ENCODE measurements around the gene TFRC.
"Not testable (repeated sequence)": the region's sequence is repeated elsewhere in the genome, so short reads cannot be mapped to it uniquely, and the experiment has no call there.

The TFRC gene

DNA sequence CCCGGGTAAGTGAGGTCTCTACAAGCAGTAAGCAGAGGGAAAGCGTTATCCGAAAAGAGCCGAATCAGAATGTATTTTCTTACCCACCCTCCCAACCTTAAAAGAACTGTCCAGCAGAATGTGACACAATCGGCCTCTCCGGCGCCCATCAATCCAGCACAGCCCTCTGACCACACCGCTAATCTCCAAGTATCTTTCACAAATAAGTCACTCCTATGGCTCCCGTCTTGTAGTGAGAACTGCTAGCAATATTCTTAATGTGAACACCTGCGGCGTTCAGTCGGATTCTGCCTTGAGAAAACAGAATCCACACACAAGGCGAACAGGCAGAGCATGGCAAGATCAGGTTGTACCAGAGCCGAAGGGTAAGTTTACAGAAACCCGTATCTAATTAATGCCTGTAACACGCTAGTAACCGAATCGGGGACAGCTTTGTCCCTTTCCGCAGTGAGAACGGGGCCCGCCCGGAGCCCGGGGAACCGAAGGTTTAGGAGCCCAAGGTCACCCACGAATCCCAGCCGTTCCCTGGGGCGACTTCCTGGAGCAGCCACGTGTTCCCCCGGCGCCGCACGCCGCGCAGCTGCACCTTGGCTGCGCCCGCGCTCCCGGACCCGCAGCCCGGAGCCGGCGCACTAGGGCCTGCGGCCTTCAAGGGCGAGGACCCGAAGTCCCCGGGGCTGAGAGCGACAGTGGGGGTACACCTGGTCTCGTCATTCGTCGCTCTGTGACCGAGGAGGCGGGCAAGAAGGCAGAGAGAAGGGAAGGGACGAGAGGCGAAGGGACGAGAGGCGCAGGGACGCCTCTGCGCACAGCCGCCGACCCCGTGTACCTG is 672 bp downstream of the TFRC start:
- no peak for FAIRE-seq

GRCh38 chr3:196080101-196080846 is 1.6 kb downstream of the TFRC start:
- FAIRE-seq = not testable (repeated sequence)

- no peak for FAIRE-seq
Observed at GRCh38 chr3:196079682-196080081, 2.2 kb downstream of the TFRC start.

GRCh38 chr3:196075013-196075412 is 6.9 kb downstream of the TFRC start:
- FAIRE-seq = no peak

DNA sequence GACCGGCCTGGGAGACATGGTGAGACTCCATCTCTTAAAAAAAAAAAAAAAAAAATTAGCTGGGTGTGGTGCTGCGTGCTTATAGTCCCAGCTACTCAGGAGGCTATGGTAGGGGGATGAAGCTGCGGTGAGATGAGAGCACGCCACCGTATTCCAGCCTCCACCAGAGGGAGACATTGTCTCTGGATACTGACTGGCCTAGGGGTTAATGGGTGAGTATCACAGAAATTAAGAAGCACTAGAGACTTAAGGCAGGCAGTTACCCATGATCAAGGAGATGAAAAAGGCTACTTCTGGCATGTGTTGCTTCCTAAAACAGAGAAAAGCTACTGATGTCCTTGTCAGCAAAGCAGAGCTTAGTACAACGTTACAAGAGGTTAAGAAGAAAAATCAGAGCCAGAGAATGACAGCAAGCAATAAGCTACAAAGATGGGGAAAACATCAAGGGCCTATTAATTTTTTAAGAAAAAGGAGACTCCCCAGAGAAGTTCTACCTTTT is 8.6 kb downstream of the TFRC start:
- peak; percentile 30 for FAIRE-seq

GRCh38 chr3:196072313-196072712 is 9.6 kb downstream of the TFRC start:
- FAIRE-seq = no peak

DNA sequence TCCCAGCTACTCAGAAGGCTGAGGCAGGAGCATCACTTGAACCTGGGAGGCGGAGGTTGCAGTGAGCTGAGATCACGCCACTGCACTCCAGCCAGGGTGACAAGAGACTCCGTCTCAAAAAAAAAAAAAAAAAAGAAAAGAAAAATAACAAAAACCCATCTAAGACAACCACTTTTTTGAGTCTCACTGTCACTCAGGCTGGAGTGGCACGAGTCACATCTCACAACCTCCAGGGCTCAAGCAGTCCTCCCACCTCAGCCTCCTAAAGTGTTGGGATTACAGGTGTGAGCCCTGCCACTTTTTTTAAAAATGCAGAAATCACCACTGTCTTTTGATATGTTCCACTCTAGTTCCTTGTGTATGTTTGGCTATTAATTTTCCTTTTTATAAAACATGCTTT is 13.1 kb downstream of the TFRC start:
- FAIRE-seq = not testable (repeated sequence)

DNA sequence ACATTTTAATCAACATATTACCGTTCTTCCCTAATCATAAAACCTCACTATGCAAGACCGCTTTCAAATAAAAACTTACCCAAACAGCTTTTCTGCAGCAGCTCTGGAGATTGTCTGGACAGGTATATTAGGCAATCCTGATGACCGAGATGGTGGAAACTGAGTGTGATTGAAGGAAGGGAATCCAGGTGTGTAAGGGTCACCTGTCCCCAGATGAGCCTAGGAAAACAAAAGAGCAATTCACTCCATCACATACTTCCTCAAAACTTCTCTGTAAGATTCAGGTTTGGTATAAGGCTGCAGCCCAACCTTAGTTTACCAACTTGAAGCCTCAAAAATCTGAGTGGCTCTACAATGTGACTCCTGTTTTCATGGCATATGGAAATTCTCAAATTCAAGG is 14.5 kb downstream of the TFRC start:
- FAIRE-seq = no peak

DNA sequence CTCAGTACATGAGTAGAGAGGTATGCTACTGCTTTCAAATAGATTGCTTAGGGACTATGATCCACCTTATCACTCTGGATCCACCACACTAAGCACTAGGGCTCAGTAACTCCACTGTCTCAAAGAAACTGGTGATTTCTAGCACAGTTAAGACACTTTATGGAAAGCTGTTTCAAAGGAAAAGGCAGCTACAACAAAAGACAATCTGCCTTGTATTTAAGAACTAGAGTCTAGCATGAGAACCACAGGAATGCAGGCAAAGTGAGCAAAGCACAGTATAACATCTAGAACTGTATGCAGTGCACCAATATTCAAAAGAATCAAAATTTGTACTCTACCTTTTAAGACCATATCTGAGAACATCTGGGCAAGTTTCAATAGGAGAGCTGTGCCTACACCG is 17.9 kb downstream of the TFRC start:
- FAIRE-seq = no peak

DNA sequence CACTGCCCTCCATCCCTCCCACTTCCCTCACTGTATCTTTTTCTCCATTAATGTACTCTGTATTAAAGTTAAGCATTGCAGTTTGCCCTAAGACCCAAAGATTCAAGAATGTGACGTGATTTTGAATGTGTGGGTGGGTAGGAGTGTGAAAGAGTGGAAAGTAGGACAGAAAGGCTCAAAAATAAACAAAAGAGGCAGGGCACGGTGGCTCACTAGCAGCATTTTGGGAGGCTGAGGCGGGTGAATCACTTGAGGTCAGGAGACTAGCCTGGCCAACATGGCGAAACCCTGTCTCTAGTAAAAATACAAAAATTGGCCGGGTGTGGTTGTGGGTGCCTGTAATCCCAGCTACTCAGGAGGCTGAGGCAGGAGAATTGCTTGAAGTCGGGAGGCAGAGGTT is 18.4 kb downstream of the TFRC start:
- no peak for FAIRE-seq

DNA sequence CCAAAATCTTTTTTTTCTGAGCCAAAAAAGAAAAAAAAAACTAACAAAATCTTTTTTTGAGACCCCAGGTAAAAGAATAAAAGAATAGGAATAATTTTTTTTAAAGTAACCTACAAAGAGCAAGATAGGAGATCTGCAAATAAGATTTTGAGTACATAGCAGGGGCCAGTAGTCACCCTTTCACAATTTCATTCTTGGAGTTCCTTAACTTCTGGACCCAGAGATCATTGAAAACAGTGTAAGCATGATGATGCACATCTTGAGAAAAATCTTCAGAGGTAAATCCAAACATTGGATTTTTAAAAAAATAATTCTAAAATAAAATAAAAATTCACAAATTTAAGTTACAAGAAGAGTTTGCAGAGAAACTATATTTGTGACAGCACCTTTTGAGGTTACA is 18.8 kb downstream of the TFRC start:
- no peak for FAIRE-seq

GRCh38 chr3:196060834-196061233 is 21.1 kb downstream of the TFRC start:
- no peak for FAIRE-seq

DNA sequence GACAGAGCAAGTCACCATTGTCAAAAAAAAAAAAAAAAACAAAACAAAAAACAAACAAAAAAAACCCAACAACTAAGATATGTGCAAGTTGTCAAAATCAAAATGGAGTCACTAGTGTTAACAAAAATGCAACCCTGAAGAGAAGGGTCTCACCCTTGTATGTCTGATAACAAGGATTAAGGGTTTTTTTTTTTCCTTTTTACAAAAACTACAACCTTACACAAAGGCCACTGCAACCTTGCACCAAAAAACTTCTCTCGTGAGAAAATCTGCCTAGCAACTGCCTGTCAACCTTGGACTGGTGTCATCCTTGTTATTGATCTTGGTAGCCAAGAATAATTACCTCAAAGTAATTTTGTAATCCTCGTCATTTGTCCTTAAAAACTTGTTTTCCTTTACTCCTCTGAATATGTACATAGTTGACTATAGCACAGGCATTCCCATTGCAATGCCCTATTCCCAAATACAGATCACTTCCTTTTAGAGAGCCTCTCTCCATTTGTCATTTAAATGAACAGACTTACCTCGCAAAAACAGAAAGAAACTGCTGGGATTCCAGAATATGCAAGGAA is 24.0 kb downstream of the TFRC start:
- no peak for FAIRE-seq

DNA sequence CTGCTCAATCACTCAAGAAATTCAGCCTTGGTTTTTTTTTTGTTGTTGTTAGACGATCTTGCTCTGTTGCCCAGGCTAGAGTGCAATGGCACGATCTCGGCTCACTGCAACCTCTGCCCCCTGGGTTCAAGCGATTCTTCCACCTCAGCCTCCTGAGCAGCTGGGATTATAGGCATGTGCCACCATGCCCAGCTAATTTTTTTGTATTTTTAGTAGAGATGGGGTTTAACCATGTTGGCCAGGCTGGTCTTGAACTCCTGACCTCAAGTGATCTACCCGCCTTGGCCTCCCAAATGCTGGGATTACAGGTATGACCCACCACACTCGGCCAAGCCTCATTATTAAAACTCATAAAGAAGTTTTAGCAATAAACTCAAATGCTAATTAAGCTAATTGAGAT is 25.5 kb downstream of the TFRC start:
- not testable (repeated sequence) for FAIRE-seq

DNA sequence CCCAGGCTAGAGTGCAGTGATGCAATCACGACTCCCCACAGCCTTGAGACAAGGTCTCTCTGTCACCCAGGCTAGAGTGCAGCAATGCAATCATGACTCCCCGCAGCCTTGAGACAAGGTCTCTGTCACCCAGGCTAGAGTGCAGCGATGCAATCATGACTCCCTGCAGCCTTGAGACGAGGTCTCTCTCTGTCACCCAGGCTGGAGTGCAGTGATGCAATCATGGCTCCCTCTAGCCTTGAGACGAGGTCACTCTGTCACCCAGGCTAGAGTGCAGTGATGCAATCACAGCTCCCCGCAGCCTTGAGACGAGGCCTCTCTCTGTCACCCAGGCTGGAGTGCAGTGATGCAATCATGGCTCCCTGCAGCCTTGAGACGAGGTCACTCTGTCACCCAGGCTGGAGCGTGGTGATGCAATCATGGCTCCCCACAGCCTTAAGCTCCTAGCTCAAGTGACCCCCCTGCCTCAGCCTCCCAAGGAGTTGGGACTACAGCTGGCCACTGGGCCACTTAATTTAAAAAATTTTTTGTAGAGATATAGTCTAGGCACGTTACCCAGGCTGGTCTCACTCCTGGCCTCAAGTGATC is 26.1 kb downstream of the TFRC start:
- no peak for FAIRE-seq

- no peak for FAIRE-seq
Observed at GRCh38 chr3:196055240-196055639, 26.6 kb downstream of the TFRC start.

- FAIRE-seq = no peak
Observed at GRCh38 chr3:196054661-196055060, 27.2 kb downstream of the TFRC start.

GRCh38 chr3:196053487-196053886 is 28.4 kb downstream of the TFRC start:
- no peak for FAIRE-seq

DNA sequence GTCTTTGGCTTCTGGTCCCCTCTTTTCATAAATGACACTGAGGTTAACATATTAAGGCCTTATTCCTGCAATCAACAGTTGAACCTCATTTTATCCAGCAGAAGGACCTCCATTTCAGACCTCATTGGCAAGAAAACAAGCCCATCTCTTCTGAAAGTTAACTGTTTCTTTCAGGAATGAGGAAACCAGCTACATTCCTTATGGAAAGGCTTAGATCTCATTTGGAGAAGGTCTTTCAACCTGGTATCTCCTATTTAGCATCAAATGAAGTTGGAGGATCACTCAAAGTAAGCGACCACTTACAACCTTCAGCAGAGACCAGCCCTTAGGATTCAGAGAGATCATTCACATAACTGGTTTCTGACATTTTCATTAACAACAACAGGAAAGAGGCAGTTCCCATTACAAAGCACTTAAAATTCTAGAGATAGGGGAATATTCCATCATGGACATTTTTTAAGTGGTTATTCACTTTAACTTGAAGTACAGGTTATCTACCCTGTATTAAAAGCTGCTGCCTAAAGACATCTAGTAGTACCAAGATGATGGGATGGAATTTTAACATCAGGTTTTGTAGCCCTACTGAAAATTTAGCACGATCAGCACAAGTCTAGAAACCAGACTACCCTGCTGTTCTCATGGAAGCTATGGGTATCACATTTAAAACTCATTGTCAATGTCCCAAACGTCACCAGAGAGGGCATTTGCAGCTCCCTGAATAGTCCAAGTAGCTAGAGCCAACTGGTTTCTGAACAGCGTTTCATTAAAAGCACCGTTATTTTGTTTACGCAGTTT is 30.4 kb downstream of the TFRC start:
- FAIRE-seq = no peak

GRCh38 chr3:196050597-196050996 is 31.3 kb downstream of the TFRC start:
- no peak for FAIRE-seq

- FAIRE-seq = no peak
Observed at GRCh38 chr3:196049653-196050052, 32.2 kb downstream of the TFRC start.

- FAIRE-seq = no peak
Observed at GRCh38 chr3:196048922-196049598, 32.8 kb downstream of the TFRC start.

All from islet of Langerhans (tissue), 1 donor.